Right lobe of liver (tissue), 6 donors: ENCODE measurements around the gene KCND2. TPM values are rescaled to one million over a fixed set of nuclear protein-coding genes. Genes with fewer than 3 reads are reported as not detected.

Experiments
- ATAC-seq, 4 donors: fragments of 200-7000 bp; cut with Tn5 transposase; one replicate each; pipeline ENCODE4 v1.9.1; 2020; ENCODE audit warnings: mild to moderate bottlenecking in 4 of 4, moderate library complexity in 4 of 4
- DNase-seq, 3 donors: peaks; one replicate each; pipeline ENCODE4 v3.0.0-alpha.2; 2020
- H3K27ac ChIP-seq, 3 donors: fragments of 200-600 bp; one replicate each; pipeline ENCODE4 v1.8.0; 2022
- H3K27me3 ChIP-seq, 2 donors: fragments of 200-600 bp; one replicate each; pipeline ENCODE4 v1.8.0; 2022
- H3K36me3 ChIP-seq, 4 donors: fragments of 200-600 bp; sonication (generic) in 1 of 4; one replicate each; pipeline versions ENCODE4 v1.5.1 to v1.8.0; 2017 to 2022; ENCODE audit warnings: control low read depth in 1 of 4
- H3K4me1 ChIP-seq, 4 donors: fragments of 200-600 bp; sonication (generic) in 1 of 4; one replicate each; pipeline versions ENCODE4 v1.5.1 to v1.8.0; 2017 to 2022; ENCODE audit warnings: control low read depth in 1 of 4
- H3K4me3 ChIP-seq, 3 donors: fragments of 200-600 bp; one replicate each; pipeline ENCODE4 v1.8.0; 2022
- H3K9me3 ChIP-seq, 4 donors: fragments of 200-600 bp; sonication (generic) in 1 of 4; one replicate each; pipeline versions ENCODE4 v1.5.1 to v1.8.0; 2017 to 2022; ENCODE audit warnings: control low read depth in 1 of 4
- POLR2A ChIP-seq: fragments of 450-650 bp; IDR thresholded peaks from one replicate; pipeline ENCODE4 v1.6.1; 2017; ENCODE audit warnings: antibody characterized with exemption, mild to moderate bottlenecking
- WGBS: methylation state at CpG from one replicate; pipeline ENCODE4 v1.1.6; 2018; ENCODE audit warnings: low coverage, low lambda C conversion rate; ENCODE audit not compliant: insufficient coverage; ENCODE audit errors: missing lambda C conversion rate; 5-methylcytosine and 5-hydroxymethylcytosine counted together
- intact Hi-C, 2 donors: fragments of 100-400 bp; cut with DNase I; formaldehyde crosslinking; loops; one replicate each; pipeline versions ENCODE4 v1.11.2 to v1.14.1; 2022
- small RNA-seq, 2 experiments: library from RNA; depleted of rRNA; stranded (forward); fragments of <200 nt; gene quantifications; one replicate each; pipeline ENCODE3, GENCODE V24; 2016
- total RNA-seq, 6 experiments: library from RNA; depleted of rRNA in 2 of 6; stranded (reverse); fragments of >200 nt in 2 of 6; fragmentation: NEBNext Ultra II Directional in 3 of 6; extraction: Animal tissue kit (Norgen Biotek cat#: 25700) in 3 of 6; gene quantifications; one replicate each; pipeline versions ENCODE4 v1.1.0 to v1.2.4, GENCODE V29; 2016 to 2023
- TF ChIP-seq, protein P1 (sequence below), 4 donors: fragments of 200-600 bp in 3 of 4; fragments of 450-650 bp in 1 of 4; IDR thresholded peaks; one replicate each; pipeline versions ENCODE4 v1.5.1 to v1.8.0; 2016 to 2022; ENCODE audit warnings: antibody characterized with exemption in 4 of 4, mild to moderate bottlenecking in 2 of 4
- donor health status: DM: no; HTN: yes; CAD: no.
- donor health status: DM: no; HTN: no; CAD: no.
- donor health status: DM: no; HTN: no; CAD: no.
- donor health status: DM: no; HTN: yes; CAD: no.
- donor health status: DM: no; HTN: yes; CAD: no.

KCND2 gene
- total RNA-seq, 6 experiments from 2014 or later, result 0.04 to 0.49 TPM; not detected in 4

DNA sequence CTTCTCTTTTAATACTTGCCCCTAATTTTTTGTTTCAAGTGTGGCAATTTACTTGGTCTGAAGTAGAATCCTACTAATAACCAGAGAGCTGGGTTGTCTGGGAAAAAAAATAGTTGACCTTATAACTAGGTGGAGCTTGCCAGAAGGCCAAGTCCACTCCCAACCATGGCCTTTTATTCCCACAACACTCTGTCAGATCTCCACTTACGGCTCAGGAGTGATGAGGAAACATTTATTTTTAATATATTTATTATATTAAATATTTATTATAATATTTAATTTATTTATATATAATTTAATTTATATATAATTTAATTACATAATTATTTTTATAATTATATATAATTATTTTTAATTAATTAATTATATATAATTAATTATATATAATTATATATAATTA lies 526.2 kb downstream of the KCND2 start:
- no peak for ATAC-seq
- no peak overlapping the region for H3K4me3 ChIP-seq
- no peaks in the 10 kb centered on the region for H3K27me3 ChIP-seq
- no peaks in the 10 kb centered on the region for H3K9me3 ChIP-seq
- WGBS, result 93% methylated on average over 1 of the region's 1 CpG
- no peaks in the 10 kb centered on the region for H3K4me1 ChIP-seq
- TF ChIP-seq, protein P1, sequence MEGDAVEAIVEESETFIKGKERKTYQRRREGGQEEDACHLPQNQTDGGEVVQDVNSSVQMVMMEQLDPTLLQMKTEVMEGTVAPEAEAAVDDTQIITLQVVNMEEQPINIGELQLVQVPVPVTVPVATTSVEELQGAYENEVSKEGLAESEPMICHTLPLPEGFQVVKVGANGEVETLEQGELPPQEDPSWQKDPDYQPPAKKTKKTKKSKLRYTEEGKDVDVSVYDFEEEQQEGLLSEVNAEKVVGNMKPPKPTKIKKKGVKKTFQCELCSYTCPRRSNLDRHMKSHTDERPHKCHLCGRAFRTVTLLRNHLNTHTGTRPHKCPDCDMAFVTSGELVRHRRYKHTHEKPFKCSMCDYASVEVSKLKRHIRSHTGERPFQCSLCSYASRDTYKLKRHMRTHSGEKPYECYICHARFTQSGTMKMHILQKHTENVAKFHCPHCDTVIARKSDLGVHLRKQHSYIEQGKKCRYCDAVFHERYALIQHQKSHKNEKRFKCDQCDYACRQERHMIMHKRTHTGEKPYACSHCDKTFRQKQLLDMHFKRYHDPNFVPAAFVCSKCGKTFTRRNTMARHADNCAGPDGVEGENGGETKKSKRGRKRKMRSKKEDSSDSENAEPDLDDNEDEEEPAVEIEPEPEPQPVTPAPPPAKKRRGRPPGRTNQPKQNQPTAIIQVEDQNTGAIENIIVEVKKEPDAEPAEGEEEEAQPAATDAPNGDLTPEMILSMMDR (IDR thresholded peaks at IDR 0.05), result no peak
- TF ChIP-seq POLR2A, result no peak
- DNase-seq, result no peak
- H3K27ac ChIP-seq, result no peak overlapping the region
- no peaks in the 10 kb centered on the region for H3K36me3 ChIP-seq
- intact Hi-C loops, result no loop called here

Small RNA genes within 50 kb of the gene (small RNA-seq; reads per million reads assigned to genes)
- 0 reads per million in 2 experiments for gene RNU6-581P
